Upper lobe of left lung (tissue), 6 donors: ENCODE results near the gene SFT2D3. TPM values are rescaled to one million over a fixed set of nuclear protein-coding genes. Genes with fewer than 3 reads are reported as not detected.

Source experiments
- ATAC-seq, 2 donors: fragments of 200-7000 bp; cut with Tn5 transposase; one replicate each; pipeline ENCODE4 v1.9.1; 2022; ENCODE audit warnings: mild to moderate bottlenecking in 2 of 2, moderate library complexity in 2 of 2; ENCODE audit not compliant: low FRiP score in 2 of 2
- DNase-seq, 2 donors: peaks; one replicate each; pipeline ENCODE4 v3.0.0-alpha.2; 2019 to 2020
- H3K27ac ChIP-seq, 4 donors: fragments of 200-600 bp; sonication (generic); one replicate each; pipeline ENCODE4 v1.5.1; 2016 to 2019
- H3K27me3 ChIP-seq, 4 donors: fragments of 200-600 bp; sonication (generic); one replicate each; pipeline ENCODE4 v1.5.1; 2017 to 2019
- H3K36me3 ChIP-seq, 4 donors: fragments of 200-600 bp; sonication (generic); one replicate each; pipeline ENCODE4 v1.5.1; 2016 to 2019
- H3K4me1 ChIP-seq, 4 donors: fragments of 200-600 bp; sonication (generic); one replicate each; pipeline ENCODE4 v1.5.1; 2018 to 2019
- H3K4me3 ChIP-seq, 4 donors: fragments of 200-600 bp; sonication (generic); one replicate each; pipeline ENCODE4 v1.5.1; 2017 to 2019; ENCODE audit warnings: mild to moderate bottlenecking in 2 of 4, moderate library complexity in 1 of 4
- H3K9me3 ChIP-seq, 4 donors: fragments of 200-600 bp; sonication (generic); one replicate each; pipeline ENCODE4 v1.5.1; 2018 to 2019
- EP300 ChIP-seq, 4 donors: sonication (generic); formaldehyde crosslinking; IDR thresholded peaks; one replicate each; pipeline ENCODE4 v1.5.1; 2017; ENCODE audit warnings: antibody characterized with exemption in 4 of 4, control low read depth in 2 of 4
- POLR2A ChIP-seq, 4 donors: fragments of 450-650 bp; IDR thresholded peaks; one replicate each; pipeline ENCODE4 v1.5.1; 2016 to 2017; ENCODE audit warnings: antibody characterized with exemption in 4 of 4, mild to moderate bottlenecking in 2 of 4
- POLR2AphosphoS5 ChIP-seq, 2 donors: sonication (generic); formaldehyde crosslinking; IDR thresholded peaks; one replicate each; pipeline ENCODE4 v1.5.1; 2017; ENCODE audit warnings: antibody characterized with exemption in 2 of 2
- WGBS, 2 donors: methylation state at CpG; one replicate each; pipeline ENCODE4 v1.1.5; 2017 to 2018; 5-methylcytosine and 5-hydroxymethylcytosine counted together
- total RNA-seq, 6 donors: library from RNA; depleted of rRNA in 4 of 6; stranded (reverse); fragments of >200 nt in 4 of 6; gene quantifications; one replicate each; pipeline versions ENCODE4 v1.1.0 to v1.2.1, GENCODE V29; 2016 to 2021
- TF ChIP-seq, protein P1 (sequence below), 6 experiments: fragments of 450-650 bp in 4 of 6; fragments of 200-600 bp in 2 of 6; sonication (generic) in 2 of 6; IDR thresholded peaks; one replicate each; pipeline ENCODE4 v1.5.1; 2016 to 2019; ENCODE audit warnings: antibody characterized with exemption in 6 of 6
- donor health status: DM: no; HTN: no; CAD: no; lungs with moderate emphysema.
- donor health status: DM: no; HTN: yes; CAD: no; lungs with severe emphysema.

Gene SFT2D3
- total RNA-seq, 6 donors from 2014 or later, result 6.4 to 13.1 (median 9.1) TPM

DNA sequence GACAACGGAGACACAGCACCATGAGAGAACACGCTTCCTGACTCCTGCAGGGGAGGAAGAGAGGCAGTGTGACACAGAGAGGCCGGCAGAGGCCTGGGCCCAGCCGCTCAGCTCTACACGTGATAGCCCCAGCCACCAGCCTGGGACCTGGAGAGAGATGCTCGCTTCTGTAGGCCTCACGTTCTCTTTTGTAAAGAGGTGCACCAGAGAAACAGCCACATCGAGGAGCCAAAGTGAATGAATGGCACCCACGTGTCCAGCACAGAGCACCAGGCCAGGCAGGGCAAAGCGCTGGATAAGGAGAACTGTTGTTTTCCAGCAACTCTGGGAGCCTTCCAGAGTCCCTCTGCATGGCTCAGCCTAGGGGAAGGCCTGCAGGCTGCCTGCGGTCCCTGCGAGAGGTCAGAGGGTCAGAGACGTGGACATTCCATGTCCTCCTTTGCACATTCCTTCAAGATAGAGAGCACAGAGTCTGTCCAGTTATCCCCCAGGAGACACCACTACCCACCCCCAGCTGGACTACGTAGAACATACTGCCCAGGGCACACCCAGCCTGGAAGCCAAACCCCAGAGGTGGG, 40.1 kb upstream of the SFT2D3 start:
- H3K27me3 ChIP-seq, result peaks cover 0 to 6% (median under 1%) of the 10 kb centered on the region in 4 donors
- peak; percentile 17 to 50 for DNase-seq
- H3K4me1 ChIP-seq, result peaks cover 54 to 87% (median 69%) of the 10 kb centered on the region in 4 donors
- peak in 1 of 2 donors; percentile 66 for ATAC-seq
- H3K9me3 ChIP-seq, result no peaks in the 10 kb centered on the region
- H3K27ac ChIP-seq, result peak overlapping the region; percentile 84 to 96 (median 86)
- peaks cover 0 to 31% (median 4%) of the 10 kb centered on the region in 4 donors for H3K36me3 ChIP-seq
- H3K4me3 ChIP-seq, result peak overlapping the region in 1 of 4 donors; percentile 0
- WGBS, 2 donors, result 71 to 84% methylated on average over 9 to 14 of the region's 14 CpGs
- TF ChIP-seq POLR2A (IDR thresholded peaks at IDR 0.05) (no peak), EP300 (IDR thresholded peaks at IDR 0.05) (no peak)

DNA sequence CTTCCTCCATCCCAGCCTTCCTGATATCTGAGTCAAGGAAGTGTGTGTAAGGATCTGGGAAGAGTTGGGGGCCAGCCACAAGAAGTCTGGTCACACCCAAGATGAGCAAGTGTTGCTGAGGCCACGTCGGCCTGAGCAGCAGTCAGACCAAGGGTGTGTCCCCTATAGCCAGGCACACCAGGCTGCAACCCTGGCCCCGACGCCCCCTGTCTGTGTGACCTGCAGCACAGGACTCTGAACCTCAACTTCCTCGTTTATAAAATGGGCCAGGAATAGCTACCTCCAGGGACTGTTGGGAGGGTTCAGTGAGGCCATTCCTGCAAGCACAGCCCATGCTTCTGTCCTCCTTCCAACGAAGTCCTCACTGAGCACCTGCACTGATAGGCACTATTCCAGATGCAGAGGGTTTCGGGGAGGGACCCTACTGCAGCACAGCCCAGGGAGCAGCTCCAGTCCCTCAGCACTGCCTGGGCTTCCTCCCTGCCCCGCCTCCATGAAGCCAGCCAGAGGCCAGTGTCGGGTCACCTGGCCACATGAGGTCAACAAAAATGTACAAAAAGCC, 39.3 kb upstream of the SFT2D3 start:
- TF ChIP-seq POLR2A (IDR thresholded peaks at IDR 0.05) (no peak), EP300 (IDR thresholded peaks at IDR 0.05) (peak in 2 of 4 donors; percentile 64 to 65), POLR2AphosphoS5 (IDR thresholded peaks at IDR 0.05) (peak; percentile 60 to 61)
- TF ChIP-seq, protein P1, sequence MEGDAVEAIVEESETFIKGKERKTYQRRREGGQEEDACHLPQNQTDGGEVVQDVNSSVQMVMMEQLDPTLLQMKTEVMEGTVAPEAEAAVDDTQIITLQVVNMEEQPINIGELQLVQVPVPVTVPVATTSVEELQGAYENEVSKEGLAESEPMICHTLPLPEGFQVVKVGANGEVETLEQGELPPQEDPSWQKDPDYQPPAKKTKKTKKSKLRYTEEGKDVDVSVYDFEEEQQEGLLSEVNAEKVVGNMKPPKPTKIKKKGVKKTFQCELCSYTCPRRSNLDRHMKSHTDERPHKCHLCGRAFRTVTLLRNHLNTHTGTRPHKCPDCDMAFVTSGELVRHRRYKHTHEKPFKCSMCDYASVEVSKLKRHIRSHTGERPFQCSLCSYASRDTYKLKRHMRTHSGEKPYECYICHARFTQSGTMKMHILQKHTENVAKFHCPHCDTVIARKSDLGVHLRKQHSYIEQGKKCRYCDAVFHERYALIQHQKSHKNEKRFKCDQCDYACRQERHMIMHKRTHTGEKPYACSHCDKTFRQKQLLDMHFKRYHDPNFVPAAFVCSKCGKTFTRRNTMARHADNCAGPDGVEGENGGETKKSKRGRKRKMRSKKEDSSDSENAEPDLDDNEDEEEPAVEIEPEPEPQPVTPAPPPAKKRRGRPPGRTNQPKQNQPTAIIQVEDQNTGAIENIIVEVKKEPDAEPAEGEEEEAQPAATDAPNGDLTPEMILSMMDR (IDR thresholded peaks at IDR 0.05), result peak in 2 of 6 experiments; percentile 35 to 38
- DNase-seq (peak; percentile 45 to 61), ATAC-seq (peak in 1 of 2 donors; percentile 88)
- H3K9me3 ChIP-seq, result no peaks in the 10 kb centered on the region
- H3K36me3 ChIP-seq, result peaks cover 0 to 25% (median 2%) of the 10 kb centered on the region in 4 donors
- peaks cover 0 to 6% (median under 1%) of the 10 kb centered on the region in 4 donors for H3K27me3 ChIP-seq
- peaks cover 49 to 83% (median 65%) of the 10 kb centered on the region in 4 donors for H3K4me1 ChIP-seq
- peak overlapping the region; percentile 84 to 96 (median 86) for H3K27ac ChIP-seq
- 0 to 71% methylated on average over 1 to 9 of the region's 9 CpGs for WGBS, 2 donors
- no peak overlapping the region for H3K4me3 ChIP-seq

DNA sequence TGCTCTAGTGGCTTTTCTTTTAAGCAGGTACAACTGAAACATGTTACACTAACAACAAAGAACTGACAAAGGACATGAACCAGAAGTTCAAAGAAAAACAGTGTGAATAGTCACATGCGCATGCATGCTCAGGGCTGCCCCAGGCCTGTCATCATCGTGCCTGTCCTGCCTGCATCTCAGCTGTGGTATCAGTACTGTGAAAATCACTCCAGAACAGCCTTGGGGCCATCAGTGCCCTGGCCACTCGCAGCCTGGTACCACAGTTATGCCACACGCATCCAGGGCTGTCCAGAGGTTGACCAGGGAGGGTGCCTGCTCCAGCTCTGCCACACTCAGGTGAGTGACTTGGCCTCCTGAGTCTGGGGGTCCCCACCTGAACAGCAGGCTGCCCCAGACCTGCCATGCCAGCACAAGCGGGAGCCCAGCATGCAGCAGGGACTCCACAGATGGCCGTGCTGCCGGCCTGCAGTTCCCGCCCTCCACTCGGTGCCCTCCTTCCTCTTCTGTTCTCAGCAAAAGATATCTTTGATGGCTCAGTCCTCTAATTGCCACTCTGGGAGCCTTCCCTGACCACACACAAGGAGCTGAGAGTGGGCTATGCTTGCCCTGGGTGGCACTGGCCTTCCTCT, 38.2 kb upstream of the SFT2D3 start:
- Histone ChIP-seq H3K27ac (peak overlapping the region; percentile 81 to 89 (median 86)), H3K36me3 (peaks cover 0 to 15% (median 0%) of the 10 kb centered on the region in 4 donors), H3K9me3 (no peaks in the 10 kb centered on the region), H3K27me3 (peaks cover 0 to 6% (median under 1%) of the 10 kb centered on the region in 4 donors), H3K4me3 (peak overlapping the region in 3 of 4 donors; percentile 33 to 47 (median 45)), H3K4me1 (peaks cover 40 to 73% (median 54%) of the 10 kb centered on the region in 4 donors)
- WGBS, 2 donors, result 61 to 83% methylated on average over 8 to 9 of the region's 9 CpGs
- TF ChIP-seq POLR2A (IDR thresholded peaks at IDR 0.05) (no peak), EP300 (IDR thresholded peaks at IDR 0.05) (no peak), POLR2AphosphoS5 (IDR thresholded peaks at IDR 0.05) (no peak)
- TF ChIP-seq, protein P1 (IDR thresholded peaks at IDR 0.05), result no peak
- no peak for ATAC-seq
- DNase-seq, result peak; percentile 17 to 60

DNA sequence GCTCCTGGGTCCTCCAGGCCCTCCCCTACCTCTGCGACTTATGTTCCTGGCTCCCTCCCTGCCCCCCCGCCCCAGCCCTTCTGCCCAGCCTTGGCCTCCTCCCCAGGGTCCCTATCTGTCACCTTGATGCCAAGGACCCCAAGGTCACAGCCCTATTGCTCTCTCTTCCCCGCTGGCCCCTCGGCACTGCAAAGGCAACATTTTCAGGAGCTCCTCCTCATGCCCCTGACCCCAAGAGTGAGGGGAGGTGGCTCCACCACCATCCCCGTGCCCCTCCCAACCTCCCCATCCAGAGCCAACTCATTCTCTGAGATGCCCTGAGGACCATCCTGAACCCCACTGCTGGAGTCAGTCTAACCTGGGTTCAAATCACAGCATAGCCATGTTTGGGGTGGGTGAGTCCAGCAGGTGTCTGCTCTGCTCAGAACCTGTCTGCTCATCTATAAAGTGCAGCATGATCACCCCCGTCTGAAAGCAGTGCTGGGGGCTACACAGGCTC, 37.7 kb upstream of the SFT2D3 start:
- WGBS, 2 donors, result 70 to 77% methylated on average over 4 to 5 of the region's 6 CpGs
- no peaks in the 10 kb centered on the region for H3K9me3 ChIP-seq

More for the DNA sequence above, 37.7 kb upstream of the SFT2D3 start:
- peak overlapping the region in 3 of 4 donors; percentile 33 to 47 (median 45) for H3K4me3 ChIP-seq
- no peak for DNase-seq
- ATAC-seq, result no peak
- H3K4me1 ChIP-seq, result peaks cover 35 to 67% (median 49%) of the 10 kb centered on the region in 4 donors
- TF ChIP-seq POLR2AphosphoS5 (IDR thresholded peaks at IDR 0.05) (no peak), POLR2A (IDR thresholded peaks at IDR 0.05) (no peak), EP300 (IDR thresholded peaks at IDR 0.05) (no peak)
- TF ChIP-seq, protein P1 (IDR thresholded peaks at IDR 0.05), result no peak
- peak overlapping the region; percentile 81 to 89 (median 86) for H3K27ac ChIP-seq
- peaks cover 0 to 6% (median under 1%) of the 10 kb centered on the region in 4 donors for H3K27me3 ChIP-seq
- H3K36me3 ChIP-seq, result peaks cover 0 to 12% (median 0%) of the 10 kb centered on the region in 4 donors
